GM12891 (cell line): ENCODE data around the gene NEDD4L. TPM values are rescaled to one million over a fixed set of nuclear protein-coding genes. Genes with fewer than 3 reads are reported as not detected.
"Not testable (repeated sequence)": the region's sequence is repeated elsewhere in the genome, so short reads cannot be mapped to it uniquely, and the experiment has no call there.

Experiments
- DNase-seq: peaks from one replicate; pipeline ENCODE4 v3.0.0; 2011; ENCODE audit warnings: low spot score; ENCODE audit not compliant: insufficient read length
- FAIRE-seq: peaks from 2 replicates; lab custom pipeline; 2011; peaks lifted over from hg19 to GRCh38; lab: Jason Lieb, UNC
- PAX5 ChIP-seq: IDR thresholded peaks from 2 replicates; pipeline ENCODE4 v1.6.1; 2011; ENCODE audit warnings: low read length, moderate library complexity, mild to moderate bottlenecking; ENCODE audit not compliant: insufficient read depth, severe bottlenecking
- POLR2A ChIP-seq: IDR thresholded peaks from 2 replicates; pipeline ENCODE4 v1.6.1; 2011; ENCODE audit warnings: low read depth, low read length, control low read depth
- POLR2AphosphoS5 ChIP-seq: IDR thresholded peaks from 2 replicates; pipeline ENCODE4 v1.6.1; 2011; ENCODE audit warnings: low read depth, low read length, control low read depth
- POU2F2 ChIP-seq: IDR thresholded peaks from 2 replicates; pipeline ENCODE4 v1.6.1; 2011; ENCODE audit warnings: low read depth, mild to moderate bottlenecking, control low read depth, low read length, moderate library complexity
- SPI1 ChIP-seq: IDR thresholded peaks from 2 replicates; pipeline ENCODE4 v1.6.1; 2011; ENCODE audit warnings: low read depth, low read length, control low read depth
- TAF1 ChIP-seq: IDR thresholded peaks from 2 replicates; pipeline ENCODE4 v1.6.1; 2011; ENCODE audit warnings: low read depth, low read length, control low read depth
- polyA plus RNA-seq: library from polyadenylated mRNA; unstranded; fragments of >200 nt; gene quantifications from one replicate; pipeline ENCODE4 v1.2.1, GENCODE V29; 2012; ENCODE audit warnings: low read depth, missing spikeins, inconsistent platforms; ENCODE audit not compliant: missing spikeins

NEDD4L gene
- polyA plus RNA-seq: 8.8 TPM

DNA sequence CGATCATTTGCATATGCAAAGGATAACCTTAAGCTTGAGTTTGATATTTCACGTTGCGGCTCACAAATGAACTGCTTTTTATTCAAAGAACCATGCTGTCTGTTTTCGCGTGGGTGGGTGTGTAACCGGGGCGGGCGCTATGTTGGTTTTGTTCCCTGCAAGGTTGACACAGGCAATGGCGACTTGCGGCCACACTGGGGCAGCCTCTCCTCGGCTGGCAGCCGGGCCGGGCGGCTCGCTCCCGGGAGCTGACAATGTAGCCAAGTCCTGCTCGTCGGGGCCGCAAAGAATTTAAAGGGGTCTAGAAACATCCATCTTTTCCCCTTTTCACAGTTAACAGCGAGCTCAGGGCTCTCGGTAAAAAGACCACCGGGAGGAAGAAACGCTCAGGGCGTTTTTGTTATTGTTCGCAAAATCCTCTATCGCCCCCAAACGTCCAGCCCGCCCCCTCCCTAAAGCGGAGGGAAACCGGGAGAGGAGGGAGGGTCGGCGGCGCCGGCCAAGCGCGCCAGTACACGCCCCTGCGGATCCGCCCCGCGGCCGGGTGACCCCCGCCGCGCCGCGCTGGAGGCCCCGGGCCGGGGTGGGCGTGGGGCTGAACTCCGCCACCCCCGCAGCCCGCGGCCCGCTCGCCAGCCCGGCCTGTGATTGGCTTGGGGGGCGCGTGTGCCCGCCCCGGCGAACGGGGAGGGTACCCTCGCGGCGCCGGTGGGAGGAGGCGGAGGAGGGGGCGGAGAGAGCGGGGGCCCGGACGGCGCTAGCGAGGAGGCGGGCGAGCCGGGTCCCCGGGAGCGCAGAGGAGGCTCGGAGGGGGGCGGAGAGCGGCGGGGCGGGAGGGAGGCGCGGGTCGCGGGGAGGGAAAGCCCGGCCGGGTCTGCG is at the start of gene NEDD4L:
Gene NEDD4L (plus strand): TSS at position 736 of the 879 bp plus-strand sequence. CDS start 435 bp downstream, outside the sequence.
- peak; percentile 90 for FAIRE-seq
- DNase-seq: peak; percentile 64
- TF ChIP-seq POLR2AphosphoS5 (no peak), TAF1 (no peak), PAX5 (no peak), POLR2A (no peak), SPI1 (no peak), POU2F2 (peak; percentile 93)

DNA sequence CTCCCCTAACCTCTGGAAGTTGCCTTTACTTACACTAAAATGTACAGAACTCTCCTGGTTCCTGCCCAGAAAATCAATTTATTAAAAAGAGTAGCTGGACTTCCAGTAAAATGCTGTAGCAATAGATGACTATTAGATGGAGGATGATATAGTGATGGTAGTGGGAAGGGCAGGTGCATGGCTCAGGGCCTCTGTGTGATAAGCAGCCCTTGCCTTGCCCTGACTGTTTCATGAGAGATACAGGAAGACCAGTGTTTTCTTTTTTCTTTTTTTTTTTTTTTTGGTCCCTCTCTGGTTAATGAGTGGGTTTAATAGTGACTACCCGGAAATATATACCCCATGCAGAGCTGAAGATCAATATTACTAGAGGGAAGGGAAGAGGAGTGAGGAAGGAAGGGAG is 48.7 kb upstream of the NEDD4L start:
- DNase-seq (no peak), FAIRE-seq (no peak)
- TF ChIP-seq PAX5: no peak
- TF ChIP-seq POU2F2: no peak
- TF ChIP-seq POLR2AphosphoS5: no peak
- no peak for TF ChIP-seq POLR2A
- no peak for TF ChIP-seq SPI1
- no peak for TF ChIP-seq TAF1

DNA sequence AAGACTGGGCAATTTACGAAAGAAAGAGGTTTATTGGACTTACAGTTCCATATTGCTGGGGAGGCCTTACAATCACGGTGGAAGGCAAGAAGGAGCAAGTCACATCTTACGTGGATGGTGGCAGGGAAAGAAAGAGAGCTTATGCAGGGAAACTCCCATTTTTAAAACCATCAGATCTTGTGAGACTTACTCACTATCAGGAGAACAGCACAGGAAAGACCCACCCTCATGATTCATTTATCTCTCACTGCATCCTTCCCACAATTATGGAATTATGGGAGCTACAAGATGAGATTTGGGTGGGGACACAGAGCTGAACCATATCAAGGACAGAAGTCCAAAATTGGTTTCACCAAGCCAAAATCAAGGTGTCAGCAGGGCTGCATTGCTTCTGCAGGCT is 47.1 kb upstream of the NEDD4L start:
- not testable (repeated sequence) for FAIRE-seq, DNase-seq

DNA sequence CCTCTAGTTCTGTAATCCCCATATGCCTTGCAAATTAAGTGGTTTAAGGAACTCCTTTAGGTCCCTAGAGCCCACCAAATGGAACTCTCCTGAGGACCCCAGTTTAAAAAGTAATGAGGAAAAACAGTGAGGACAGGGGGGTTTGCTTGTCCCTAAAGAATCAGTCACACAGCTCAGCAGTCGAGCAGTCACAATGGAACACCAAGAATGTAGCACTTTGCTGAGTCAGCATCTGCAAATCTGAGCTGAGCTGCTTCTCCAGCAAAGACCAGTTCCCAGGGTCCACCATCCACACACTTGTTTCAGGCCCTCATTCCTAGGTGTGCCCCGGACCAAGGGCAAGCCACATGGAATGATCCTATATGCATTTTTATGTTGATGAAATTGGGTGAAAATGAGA is 46.2 kb upstream of the NEDD4L start:
- DNase-seq (no peak), FAIRE-seq (no peak)
- TF ChIP-seq PAX5 (no peak), SPI1 (no peak), TAF1 (no peak), POLR2AphosphoS5 (no peak), POLR2A (no peak), POU2F2 (no peak)

DNA sequence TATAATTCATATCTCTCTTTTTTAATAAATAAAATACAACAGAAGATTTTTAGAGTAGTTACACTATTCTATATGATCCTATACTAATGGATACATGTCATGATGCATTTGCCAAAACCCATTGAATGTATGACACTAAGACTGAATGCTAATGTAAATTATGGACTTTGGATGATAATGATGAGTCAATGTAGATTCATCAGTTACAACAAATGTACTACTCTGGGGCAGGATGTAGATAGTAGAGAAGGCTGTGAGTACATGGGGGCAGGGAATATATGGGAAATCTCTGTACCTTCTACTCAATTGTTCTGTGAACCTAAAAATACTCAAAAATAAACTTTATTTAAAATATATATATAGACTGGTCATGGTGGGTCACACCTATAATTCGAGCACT is 45.6 kb upstream of the NEDD4L start:
- TF ChIP-seq POU2F2 (no peak), TAF1 (no peak), POLR2A (no peak), SPI1 (no peak), PAX5 (no peak), POLR2AphosphoS5 (no peak)
- no peak for FAIRE-seq
- DNase-seq: no peak

DNA sequence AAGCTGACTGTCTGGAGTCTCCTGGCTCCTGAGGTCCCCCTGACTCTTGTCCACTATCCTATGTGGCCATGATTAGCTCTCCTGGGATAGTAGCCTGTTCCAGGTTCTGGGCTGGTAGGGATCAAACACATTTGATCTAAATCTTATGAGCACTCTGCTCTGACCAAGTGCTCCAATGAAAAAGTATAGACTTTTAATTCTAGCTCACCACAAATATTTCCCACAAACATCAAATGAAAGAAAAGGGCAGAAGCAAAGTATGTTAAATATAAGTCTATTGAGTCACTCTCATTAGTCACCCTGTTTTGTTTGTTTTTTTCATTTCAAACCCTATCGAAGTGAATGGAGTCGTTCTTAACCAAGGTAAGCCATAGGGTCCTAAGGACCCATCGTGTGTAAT is 39.7 kb upstream of the NEDD4L start:
- FAIRE-seq (no peak), DNase-seq (no peak)
- TF ChIP-seq POLR2AphosphoS5 (no peak), SPI1 (no peak), POLR2A (no peak), PAX5 (no peak)

DNA sequence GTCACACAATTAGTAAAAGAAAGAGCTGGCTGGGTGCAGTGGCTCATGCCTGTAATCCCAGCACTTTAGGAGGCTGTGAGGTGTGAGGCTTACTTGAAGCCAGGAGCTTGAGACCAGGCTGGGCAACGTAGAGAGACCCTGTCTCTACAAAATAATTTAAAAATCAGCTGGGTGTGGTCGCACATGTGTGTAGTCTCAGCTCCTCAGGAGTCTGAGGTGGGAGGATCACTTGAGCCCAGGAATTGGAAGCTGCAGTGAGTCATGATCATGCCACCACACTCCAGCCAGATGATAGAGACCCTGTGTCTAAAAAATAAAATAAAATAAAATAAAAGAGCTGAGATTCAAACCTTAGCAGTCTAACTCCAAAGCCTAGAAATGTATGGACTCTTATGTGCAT is 39.0 kb upstream of the NEDD4L start:
- TF ChIP-seq POLR2AphosphoS5: no peak
- TF ChIP-seq POLR2A: no peak
- TF ChIP-seq TAF1: no peak
- no peak for TF ChIP-seq SPI1
- no peak for TF ChIP-seq POU2F2
- no peak for FAIRE-seq
- no peak for DNase-seq

DNA sequence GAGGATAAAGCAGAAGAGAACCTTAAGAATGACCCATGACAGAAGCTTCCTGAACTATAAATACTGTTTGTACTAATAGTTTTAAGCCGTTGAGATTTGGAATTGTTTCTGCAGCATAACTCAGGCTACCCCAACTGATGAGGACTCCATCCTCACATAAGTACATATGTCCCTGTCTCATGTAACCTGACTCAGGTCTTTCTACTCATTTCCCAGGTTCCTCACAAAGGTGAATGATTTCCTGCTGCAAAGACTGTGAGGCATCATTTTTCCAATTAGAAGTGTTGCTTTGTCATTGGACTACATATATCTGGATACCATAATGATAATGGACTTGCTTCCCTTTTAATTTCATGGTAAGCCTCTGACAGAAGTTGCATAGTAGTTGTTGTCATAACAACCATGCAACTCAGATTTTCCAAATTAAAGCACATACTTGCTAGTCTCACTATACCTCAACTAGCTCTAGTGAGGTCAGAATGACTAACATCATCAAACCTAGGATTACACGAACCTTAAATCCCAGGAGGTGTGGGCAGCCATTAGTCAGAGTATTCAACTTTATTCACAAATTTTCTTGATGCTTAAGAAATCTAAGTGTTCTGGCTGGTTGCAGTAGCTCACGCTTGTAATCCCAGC is 38.0 kb upstream of the NEDD4L start:
- no peak for FAIRE-seq
- DNase-seq: no peak
- no peak for TF ChIP-seq POLR2AphosphoS5
- TF ChIP-seq PAX5: no peak
- no peak for TF ChIP-seq TAF1
- no peak for TF ChIP-seq POLR2A
- TF ChIP-seq POU2F2: no peak
- no peak for TF ChIP-seq SPI1

DNA sequence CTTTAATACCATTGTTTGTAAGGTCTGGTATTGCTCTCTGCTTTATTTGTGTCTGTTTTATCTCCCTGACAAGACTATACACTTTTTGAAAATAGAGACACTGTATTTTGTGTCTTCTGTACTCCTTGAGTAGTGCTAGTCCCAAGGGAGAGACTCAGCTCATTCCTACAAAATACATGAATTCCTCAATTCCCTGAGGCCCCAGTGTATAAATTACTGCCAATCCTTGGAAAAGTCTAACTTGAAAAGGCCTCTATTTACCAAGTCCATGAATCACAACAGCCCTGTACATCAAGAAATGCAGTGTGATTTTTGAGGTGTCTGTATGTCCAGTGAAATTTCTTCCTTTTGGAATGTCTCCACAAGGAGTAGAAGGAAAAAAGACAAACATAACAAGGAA is 34.9 kb upstream of the NEDD4L start:
- TF ChIP-seq POU2F2 (no peak), SPI1 (no peak), TAF1 (no peak), POLR2A (no peak), PAX5 (no peak), POLR2AphosphoS5 (no peak)
- FAIRE-seq (no peak), DNase-seq (no peak)

DNA sequence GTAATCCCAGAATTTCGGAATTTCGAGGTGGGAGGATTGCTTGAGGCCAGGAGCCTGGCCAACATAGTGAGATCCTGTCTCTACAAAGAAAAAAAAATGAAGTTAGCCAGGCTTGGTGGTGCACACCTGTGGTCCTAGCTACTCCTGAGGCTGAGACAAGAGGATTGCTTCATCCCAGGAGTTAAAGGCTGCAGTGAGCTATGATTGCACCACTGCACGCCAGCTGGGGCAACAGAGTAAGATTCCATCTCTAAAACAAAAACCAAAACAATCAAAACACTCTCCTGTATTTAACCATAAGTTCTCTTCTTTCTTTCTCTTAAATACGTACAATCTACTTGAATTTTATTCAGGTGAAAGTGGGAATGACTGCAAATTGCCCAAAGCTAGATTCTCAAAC is 33.8 kb upstream of the NEDD4L start:
- DNase-seq (no peak), FAIRE-seq (no peak)

More for the DNA sequence above, 33.8 kb upstream of the NEDD4L start:
- TF ChIP-seq SPI1 (no peak), PAX5 (no peak), POU2F2 (no peak), TAF1 (no peak), POLR2AphosphoS5 (no peak), POLR2A (no peak)
